ENCODE measurements around the gene TMEM92. TPM values are rescaled to one million over a fixed set of nuclear protein-coding genes. Genes with fewer than 3 reads are reported as not detected.
A peak's percentile ranks its signal among the peaks of the same experiment; 100 is the strongest.

Gene TMEM92
- total RNA-seq, 2 donors from 2014 or later, result 34.3 to 35.8 TPM

DNA sequence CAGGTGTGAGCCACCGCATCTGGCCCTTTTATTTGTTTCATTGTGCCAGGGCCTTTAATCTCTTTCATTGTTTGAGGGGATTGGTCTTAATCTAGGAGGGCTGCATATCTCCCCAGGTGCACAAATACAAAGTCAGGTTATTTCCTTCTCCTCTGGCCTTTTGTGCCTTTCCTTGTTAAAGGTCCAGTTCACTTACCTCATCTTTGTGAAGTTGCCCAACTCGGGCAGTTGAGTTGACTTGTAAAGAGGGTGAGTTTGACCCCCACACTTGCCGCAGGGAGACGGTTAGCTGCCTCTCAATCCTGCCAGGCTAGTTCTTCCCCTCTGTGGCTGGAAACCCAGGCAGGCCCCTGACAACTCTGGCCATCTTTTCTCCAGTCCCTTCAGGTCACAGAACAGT is 33.4 kb downstream of the TMEM92 start:
- DNase-seq, result no peak
- no peak for TF ChIP-seq CTCF (conservative IDR thresholded peaks at IDR 0.05)
- peak overlapping the region; percentile 55 for H3K27ac Mint-ChIP-seq
- H3K9ac ChIP-seq (ENCODE audit: extremely low read depth, low read length, poor library complexity, severe bottlenecking), result no peak overlapping the region
- H3K27me3 Mint-ChIP-seq (ENCODE audit: insufficient read depth), result no peaks in the 10 kb centered on the region
- WGBS, 2 experiments (ENCODE audit: insufficient coverage in 1 of 2, insufficient read length in 1 of 2), result 88 to 89% methylated on average over 3 to 4 of the region's 4 CpGs
- H3K27me3 ChIP-seq (ENCODE audit: control insufficient read depth, insufficient read depth, low read length, poor library complexity, severe bottlenecking), result no peaks in the 10 kb centered on the region
- no peak overlapping the region for H3K27ac ChIP-seq (ENCODE audit: low read depth, low read length)
- peak overlapping the region; percentile 47 for H3K4me3 ChIP-seq (ENCODE audit: low read length)
- H3K4me1 Mint-ChIP-seq, result peaks cover 41% of the 10 kb centered on the region
- peaks cover 33% of the 10 kb centered on the region for H3K9me3 Mint-ChIP-seq
- H3K36me3 ChIP-seq (ENCODE audit: control insufficient read depth, insufficient read depth, low read length), result no peaks in the 10 kb centered on the region
- no peak overlapping the region for H3K4me3 Mint-ChIP-seq
- peaks cover 33% of the 10 kb centered on the region for H3K9me3 ChIP-seq (ENCODE audit: control insufficient read depth, low read length)
- H3K4me1 ChIP-seq (ENCODE audit: control insufficient read depth, insufficient read depth, low read length), result peaks cover 13% of the 10 kb centered on the region
- no peaks in the 10 kb centered on the region for H3K36me3 Mint-ChIP-seq (ENCODE audit: low read depth)

- Mint-ChIP-seq H3K4me1 (peaks cover 41% of the 10 kb centered on the region), H3K27ac (no peak overlapping the region), H3K36me3 (ENCODE audit: low read depth) (no peaks in the 10 kb centered on the region), H3K27me3 (ENCODE audit: insufficient read depth) (no peaks in the 10 kb centered on the region), H3K4me3 (no peak overlapping the region), H3K9me3 (peaks cover 33% of the 10 kb centered on the region)
- no peak for TF ChIP-seq CTCF (conservative IDR thresholded peaks at IDR 0.05)
- Histone ChIP-seq H3K4me3 (ENCODE audit: low read length) (peak overlapping the region; percentile 3), H3K9me3 (ENCODE audit: control insufficient read depth, low read length) (peaks cover 33% of the 10 kb centered on the region), H3K27me3 (ENCODE audit: control insufficient read depth, insufficient read depth, low read length, poor library complexity, severe bottlenecking) (no peaks in the 10 kb centered on the region), H3K9ac (ENCODE audit: extremely low read depth, low read length, poor library complexity, severe bottlenecking) (no peak overlapping the region), H3K4me1 (ENCODE audit: control insufficient read depth, insufficient read depth, low read length) (peaks cover 14% of the 10 kb centered on the region), H3K36me3 (ENCODE audit: control insufficient read depth, insufficient read depth, low read length) (no peaks in the 10 kb centered on the region), H3K27ac (ENCODE audit: low read depth, low read length) (no peak overlapping the region)
- WGBS, 2 experiments (ENCODE audit: insufficient coverage in 1 of 2, insufficient read length in 1 of 2), result 94 to 100% methylated on average over 3 of the region's 4 CpGs
- DNase-seq, result no peak
These were observed 34.4 kb downstream of the TMEM92 start for GRCh38 chr17:50308666-50309065.

GRCh38 chr17:50310455-50311111 is 36.3 kb downstream of the TMEM92 start:
- H3K36me3 Mint-ChIP-seq (ENCODE audit: low read depth), result no peaks in the 10 kb centered on the region
- H3K4me3 ChIP-seq (ENCODE audit: low read length), result peak overlapping the region; percentile 69
- H3K36me3 ChIP-seq (ENCODE audit: control insufficient read depth, insufficient read depth, low read length), result no peaks in the 10 kb centered on the region
- H3K4me1 ChIP-seq (ENCODE audit: control insufficient read depth, insufficient read depth, low read length), result peaks cover 14% of the 10 kb centered on the region
- H3K9ac ChIP-seq (ENCODE audit: extremely low read depth, low read length, poor library complexity, severe bottlenecking), result no peak overlapping the region
- peaks cover 29% of the 10 kb centered on the region for H3K4me1 Mint-ChIP-seq
- peak overlapping the region; percentile 74 for H3K27ac Mint-ChIP-seq
- H3K9me3 ChIP-seq (ENCODE audit: control insufficient read depth, low read length), result peaks cover 33% of the 10 kb centered on the region
- WGBS, 2 experiments (ENCODE audit: insufficient coverage in 1 of 2, insufficient read length in 1 of 2), result 15 to 42% methylated on average over 2 to 3 of the region's 3 CpGs
- no peaks in the 10 kb centered on the region for H3K27me3 Mint-ChIP-seq (ENCODE audit: insufficient read depth)
- H3K27ac ChIP-seq (ENCODE audit: low read depth, low read length), result no peak overlapping the region
- no peak for TF ChIP-seq CTCF (conservative IDR thresholded peaks at IDR 0.05)
- DNase-seq, result peak; percentile 86
- H3K27me3 ChIP-seq (ENCODE audit: control insufficient read depth, insufficient read depth, low read length, poor library complexity, severe bottlenecking), result no peaks in the 10 kb centered on the region
- peaks cover 37% of the 10 kb centered on the region for H3K9me3 Mint-ChIP-seq
- H3K4me3 Mint-ChIP-seq, result peak overlapping the region; percentile 17
